ENCODE data around the gene NIBAN1.

DNA sequence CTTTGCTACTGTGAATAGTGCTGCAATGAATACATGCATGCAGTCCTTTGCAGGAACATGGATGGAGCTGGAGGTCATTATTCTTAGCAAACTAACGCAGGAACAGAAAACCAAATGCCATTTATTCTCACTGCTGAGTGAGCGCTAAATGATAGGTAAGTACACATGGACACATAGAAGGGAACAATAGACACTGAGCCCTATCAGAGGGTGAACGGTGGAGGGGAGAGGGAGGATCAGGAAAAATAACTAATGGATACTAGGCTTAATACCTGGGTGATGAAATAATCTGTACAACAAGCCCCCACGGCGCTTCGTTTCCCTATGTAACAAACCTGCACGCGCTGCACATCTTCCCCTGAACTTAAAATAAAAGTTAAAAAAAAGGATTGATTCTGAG lies 8.9 kb downstream of the NIBAN1 start:
- TF ChIP-seq POLR2A (IDR thresholded peaks at IDR 0.05; ENCODE audit: low read length) (no peak), GATA1 (IDR thresholded peaks at IDR 0.05; ENCODE audit: low read depth, low read length) (no peak)

All from erythroblast (primary cell).